DND-41 (cell line): Measurements from ENCODE around the gene OR51I1.

Source experiments
- CTCF ChIP-seq: IDR thresholded peaks from 2 replicates; pipeline ENCODE4 v1.5.1; 2012; ENCODE audit warnings: borderline replicate concordance, low read length, moderate library complexity, mild to moderate bottlenecking; ENCODE audit not compliant: poor library complexity, severe bottlenecking; ENCODE audit errors: extremely low read depth
- EZH2 ChIP-seq: IDR thresholded peaks from 3 replicates; pipeline ENCODE4 v1.6.1; 2012; ENCODE audit warnings: borderline replicate concordance, low read depth, mild to moderate bottlenecking, moderate library complexity, low read length, inconsistent platforms; ENCODE audit not compliant: severe bottlenecking

GRCh38 chr11:5443835-5444393, 2.6 kb upstream of the OR51I1 start:
- TF ChIP-seq CTCF (no peak), EZH2 (no peak)
